Stimulated activated CD8-positive, alpha-beta memory T cell treated with anti-CD3 and anti-CD28 coated beads, Interleukin-4, amount 100 ng/mL, for 4 hours (primary cell): ENCODE measurements around the gene PALS2.
A peak's percentile ranks its signal among the peaks of the same experiment; 100 is the strongest.

Source experiments
- DNase-seq, 2 donors: peaks; one replicate each; pipeline ENCODE4 v3.0.0-alpha.2; 2020; ENCODE audit warnings: low read depth in 2 of 2, low spot score in 1 of 2

PALS2 gene

GRCh38 chr7:24572997-24573553, at the start of gene PALS2:
PALS2 (plus strand) TSS chr7:24573452; CDS start chr7:24623668, 50,216 bp downstream.
- peak; percentile 62 to 66 for DNase-seq

GRCh38 chr7:24531255-24531654, 42.0 kb upstream of the PALS2 start:
- DNase-seq: no peak

GRCh38 chr7:24536682-24537081, 36.6 kb upstream of the PALS2 start:
- no peak for DNase-seq

- no peak for DNase-seq
These were observed 32.3 kb upstream of the PALS2 start for GRCh38 chr7:24540956-24541355.

GRCh38 chr7:24545215-24545614, 28.0 kb upstream of the PALS2 start:
- DNase-seq: no peak

GRCh38 chr7:24548390-24548789, 24.9 kb upstream of the PALS2 start:
- DNase-seq: no peak

GRCh38 chr7:24549991-24550390, 23.3 kb upstream of the PALS2 start:
- no peak for DNase-seq

GRCh38 chr7:24555184-24555583, 18.1 kb upstream of the PALS2 start:
- no peak for DNase-seq

GRCh38 chr7:24555719-24556118, 17.5 kb upstream of the PALS2 start:
- no peak for DNase-seq

GRCh38 chr7:24560772-24561171, 12.5 kb upstream of the PALS2 start:
- DNase-seq: no peak

- no peak for DNase-seq
These were observed 7.0 kb upstream of the PALS2 start for GRCh38 chr7:24566274-24566673.

GRCh38 chr7:24570983-24571382, 2.3 kb upstream of the PALS2 start:
- no peak for DNase-seq

GRCh38 chr7:24572016-24572392, 1.2 kb upstream of the PALS2 start:
- no peak for DNase-seq

GRCh38 chr7:24572393-24572996, 757 bp upstream of the PALS2 start:
- DNase-seq: peak in 1 of 2 donors; percentile 3

- DNase-seq: peak in 1 of 2 donors; percentile 14
These were observed 494 bp downstream of the PALS2 start for GRCh38 chr7:24573554-24574338.

- no peak for DNase-seq
These were observed 1.1 kb downstream of the PALS2 start for GRCh38 chr7:24574386-24574785.

GRCh38 chr7:24574950-24575349, 1.7 kb downstream of the PALS2 start:
- DNase-seq: no peak

GRCh38 chr7:24576171-24577025, 3.1 kb downstream of the PALS2 start:
- DNase-seq: no peak

- no peak for DNase-seq
These were observed 4.8 kb downstream of the PALS2 start for GRCh38 chr7:24578052-24578451.

- DNase-seq: no peak
These were observed 7.2 kb downstream of the PALS2 start for GRCh38 chr7:24580283-24580946.

- no peak for DNase-seq
These were observed 8.9 kb downstream of the PALS2 start for GRCh38 chr7:24582166-24582565.
